Nephron (organoid): Measurements from ENCODE around the gene TMEM145.
A peak's percentile ranks its signal among the peaks of the same experiment; 100 is the strongest.

Experiments
- H3K27ac Mint-ChIP-seq, 3 experiments: 2 replicates each; pipeline ENCODE4 v1.8.0; 2020; ENCODE audit warnings: mixed read lengths in 3 of 3, mild to moderate bottlenecking in 2 of 3, moderate library complexity in 1 of 3
- H3K27me3 Mint-ChIP-seq: 2 replicates; pipeline ENCODE4 v1.8.0; 2021; ENCODE audit warnings: low read depth, mild to moderate bottlenecking, moderate library complexity, mixed read lengths
- H3K36me3 Mint-ChIP-seq: 2 replicates; pipeline ENCODE4 v1.8.0; 2020; ENCODE audit warnings: low read depth, mixed read lengths
- H3K4me1 Mint-ChIP-seq: 2 replicates; pipeline ENCODE4 v1.8.0; 2020; ENCODE audit warnings: mixed read lengths
- H3K4me3 Mint-ChIP-seq, 3 experiments: 2 replicates each; pipeline ENCODE4 v1.8.0; 2020; ENCODE audit warnings: mild to moderate bottlenecking in 3 of 3, mixed read lengths in 3 of 3, moderate library complexity in 2 of 3
- H3K9me3 Mint-ChIP-seq: 2 replicates; pipeline ENCODE4 v1.8.0; 2020; ENCODE audit warnings: mixed read lengths
- CTCF ChIP-seq, 3 experiments: fragments of 200-600 bp; sonication (generic); IDR thresholded peaks; one replicate each; pipeline ENCODE4 v1.5.0; 2021; ENCODE audit warnings: antibody characterized with exemption in 3 of 3; ENCODE audit not compliant: unreplicated experiment in 3 of 3

The TMEM145 gene

GRCh38 chr19:42269478-42270345, 43.4 kb upstream of the TMEM145 start:
- peaks cover 28% of the 10 kb centered on the region for H3K4me1 Mint-ChIP-seq
- H3K27ac Mint-ChIP-seq: peak overlapping the region in 1 of 3 experiments; percentile 86
- peaks cover 8% of the 10 kb centered on the region for H3K36me3 Mint-ChIP-seq
- H3K4me3 Mint-ChIP-seq: peak overlapping the region in 1 of 3 experiments; percentile 89
- TF ChIP-seq CTCF (IDR thresholded peaks at IDR 0.05; ENCODE audit: unreplicated experiment in 3 of 3): no peak
- no peaks in the 10 kb centered on the region for H3K27me3 Mint-ChIP-seq
- H3K9me3 Mint-ChIP-seq: no peaks in the 10 kb centered on the region

GRCh38 chr19:42270346-42271044, 42.6 kb upstream of the TMEM145 start:
- Mint-ChIP-seq H3K27me3 (no peaks in the 10 kb centered on the region), H3K4me3 (peak overlapping the region in 1 of 3 experiments; percentile 89), H3K4me1 (peaks cover 34% of the 10 kb centered on the region), H3K36me3 (peaks cover 14% of the 10 kb centered on the region), H3K9me3 (no peaks in the 10 kb centered on the region), H3K27ac (peak overlapping the region in 1 of 3 experiments; percentile 75)
- no peak for TF ChIP-seq CTCF (IDR thresholded peaks at IDR 0.05; ENCODE audit: unreplicated experiment in 3 of 3)

- no peaks in the 10 kb centered on the region for H3K9me3 Mint-ChIP-seq
- TF ChIP-seq CTCF (IDR thresholded peaks at IDR 0.05; ENCODE audit: unreplicated experiment in 3 of 3): no peak
- peaks cover 37% of the 10 kb centered on the region for H3K4me1 Mint-ChIP-seq
- no peaks in the 10 kb centered on the region for H3K27me3 Mint-ChIP-seq
- H3K27ac Mint-ChIP-seq: peak overlapping the region in 1 of 3 experiments; percentile 70
- peak overlapping the region; percentile 57 to 77 (median 72) for H3K4me3 Mint-ChIP-seq
- H3K36me3 Mint-ChIP-seq: peaks cover 16% of the 10 kb centered on the region
Observed at GRCh38 chr19:42271045-42271419, 42.1 kb upstream of the TMEM145 start.

GRCh38 chr19:42271861-42272534, 41.1 kb upstream of the TMEM145 start:
- Mint-ChIP-seq H3K9me3 (no peaks in the 10 kb centered on the region), H3K27ac (no peak overlapping the region), H3K4me1 (peaks cover 41% of the 10 kb centered on the region), H3K36me3 (peaks cover 19% of the 10 kb centered on the region), H3K4me3 (no peak overlapping the region), H3K27me3 (no peaks in the 10 kb centered on the region)
- no peak for TF ChIP-seq CTCF (IDR thresholded peaks at IDR 0.05; ENCODE audit: unreplicated experiment in 3 of 3)

- TF ChIP-seq CTCF (IDR thresholded peaks at IDR 0.05; ENCODE audit: unreplicated experiment in 3 of 3): no peak
- Mint-ChIP-seq H3K4me3 (no peak overlapping the region), H3K27me3 (no peaks in the 10 kb centered on the region), H3K27ac (no peak overlapping the region), H3K9me3 (no peaks in the 10 kb centered on the region), H3K4me1 (peaks cover 42% of the 10 kb centered on the region), H3K36me3 (peaks cover 19% of the 10 kb centered on the region)
Observed at GRCh38 chr19:42272535-42272897, 40.6 kb upstream of the TMEM145 start.
